IPS DF 4.7 (cell line): ENCODE measurements around the gene GABRB2.
"Not testable (repeated sequence)": the region's sequence is repeated elsewhere in the genome, so short reads cannot be mapped to it uniquely, and the experiment has no call there.

Experiments
- DNase-seq: peaks from one replicate; pipeline ENCODE4 v3.0.0-alpha.2; 2013; ENCODE audit warnings: low spot score; ENCODE audit errors: extremely low read depth

Gene GABRB2

GRCh38 chr5:161546470-161547301 lies at the start of gene GABRB2:
GABRB2 (minus strand) TSS chr5:161546725; CDS start chr5:161546643, 82 bp downstream.
- no peak for DNase-seq

- no peak for DNase-seq
Observed at GRCh38 chr5:161585798-161586197, 39.3 kb upstream of the GABRB2 start.

DNA sequence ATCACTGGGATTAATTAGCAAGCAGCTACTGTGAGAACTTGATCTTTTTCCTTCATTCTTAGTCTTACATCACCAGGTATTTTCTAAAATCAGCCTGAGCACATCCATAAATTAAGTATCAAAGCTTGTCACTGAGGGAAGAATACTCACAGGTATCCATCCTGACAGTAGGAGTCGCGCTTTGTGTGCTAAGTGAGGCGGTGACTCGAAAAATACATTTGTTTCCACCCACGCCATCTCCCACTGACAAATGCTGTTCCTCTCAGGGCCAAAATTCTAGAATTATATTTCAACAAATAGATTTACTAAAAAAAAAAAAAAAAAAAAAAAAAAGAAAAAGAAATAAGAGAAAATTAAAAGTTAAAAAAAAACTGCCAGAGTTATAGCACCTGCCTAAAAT lies 34.1 kb upstream of the GABRB2 start:
- no peak for DNase-seq

- DNase-seq: no peak
Observed at GRCh38 chr5:161572914-161573313, 26.4 kb upstream of the GABRB2 start.

GRCh38 chr5:161566081-161566480 lies 19.6 kb upstream of the GABRB2 start:
- no peak for DNase-seq

DNA sequence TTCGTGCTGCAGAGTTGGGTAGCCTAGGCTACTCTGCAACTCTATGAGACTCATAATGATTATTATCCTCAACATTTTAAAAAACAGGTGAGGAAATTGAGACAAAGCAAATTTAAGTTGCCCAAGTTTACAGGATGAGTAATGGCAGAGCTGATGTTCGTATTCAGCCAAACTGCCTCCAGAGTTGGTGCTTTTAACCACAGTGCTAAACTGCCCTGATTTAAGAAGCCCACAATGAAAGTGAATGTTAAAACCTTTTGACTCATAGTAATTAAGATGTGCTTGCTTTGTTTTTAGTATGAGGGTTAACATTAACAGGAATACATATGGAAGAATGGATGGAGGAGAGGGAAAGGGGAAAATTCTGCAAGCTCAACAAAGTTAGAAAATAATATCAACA lies 15.9 kb upstream of the GABRB2 start:
- DNase-seq: no peak

- no peak for DNase-seq
Observed at GRCh38 chr5:161549106-161549505, 2.6 kb upstream of the GABRB2 start.

GRCh38 chr5:161548487-161549094 lies 2.1 kb upstream of the GABRB2 start:
- DNase-seq: no peak

DNA sequence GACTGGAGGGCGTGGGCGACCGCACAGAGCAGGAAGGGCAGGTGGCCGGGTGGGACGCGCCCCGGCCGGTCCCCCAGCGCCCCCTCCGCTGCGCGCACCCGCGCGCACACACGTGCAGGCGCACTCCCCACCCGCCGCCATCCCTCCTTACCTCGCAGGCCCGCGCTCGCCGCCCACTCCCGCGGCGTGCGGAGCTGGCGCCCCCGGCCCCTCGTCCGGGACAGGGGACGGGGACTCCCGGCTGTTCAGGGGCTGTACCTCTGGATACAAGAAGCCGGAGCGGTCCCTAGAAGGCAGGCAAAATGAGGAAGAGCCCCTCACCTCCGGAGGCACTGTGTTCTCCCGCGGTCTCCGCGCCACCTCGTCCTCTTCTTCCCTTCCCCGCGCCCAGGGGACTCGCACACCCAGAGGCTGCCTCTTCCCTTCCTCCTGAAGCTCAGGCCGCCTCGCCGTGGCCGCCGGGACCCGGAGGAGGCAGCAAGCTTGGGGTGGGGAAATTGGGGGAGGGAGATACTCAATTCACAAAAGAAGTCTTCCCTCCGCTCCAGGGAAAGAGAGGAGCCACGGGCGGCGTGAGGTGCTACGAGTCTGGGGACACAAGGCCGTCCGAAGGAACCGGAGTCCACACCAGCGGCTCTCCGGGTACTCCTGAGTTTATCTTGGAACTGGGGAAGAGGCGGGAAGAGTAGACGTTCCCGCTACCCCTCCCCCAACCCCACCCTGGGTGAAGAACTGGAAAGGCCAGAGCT lies 1.4 kb upstream of the GABRB2 start:
- no peak for DNase-seq

DNA sequence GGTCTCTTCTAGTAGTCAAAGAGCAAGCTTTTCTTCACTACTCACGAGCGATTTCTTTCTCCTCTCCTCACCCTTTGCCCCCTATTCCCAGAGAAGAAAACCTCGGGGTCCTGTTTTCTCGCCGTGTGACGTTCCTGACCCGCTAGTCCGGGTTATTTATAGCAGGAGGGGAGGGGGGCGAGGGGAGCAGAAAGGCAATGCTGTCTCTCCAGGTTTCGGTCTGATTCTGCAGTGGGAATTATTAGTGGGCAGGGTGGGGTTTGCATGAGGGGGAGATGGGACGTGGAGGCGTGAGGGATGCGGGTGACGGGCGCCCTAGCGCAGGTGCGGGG lies 847 bp upstream of the GABRB2 start:
- no peak for DNase-seq

GRCh38 chr5:161546095-161546469 lies 443 bp downstream of the GABRB2 start:
- DNase-seq: no peak

DNA sequence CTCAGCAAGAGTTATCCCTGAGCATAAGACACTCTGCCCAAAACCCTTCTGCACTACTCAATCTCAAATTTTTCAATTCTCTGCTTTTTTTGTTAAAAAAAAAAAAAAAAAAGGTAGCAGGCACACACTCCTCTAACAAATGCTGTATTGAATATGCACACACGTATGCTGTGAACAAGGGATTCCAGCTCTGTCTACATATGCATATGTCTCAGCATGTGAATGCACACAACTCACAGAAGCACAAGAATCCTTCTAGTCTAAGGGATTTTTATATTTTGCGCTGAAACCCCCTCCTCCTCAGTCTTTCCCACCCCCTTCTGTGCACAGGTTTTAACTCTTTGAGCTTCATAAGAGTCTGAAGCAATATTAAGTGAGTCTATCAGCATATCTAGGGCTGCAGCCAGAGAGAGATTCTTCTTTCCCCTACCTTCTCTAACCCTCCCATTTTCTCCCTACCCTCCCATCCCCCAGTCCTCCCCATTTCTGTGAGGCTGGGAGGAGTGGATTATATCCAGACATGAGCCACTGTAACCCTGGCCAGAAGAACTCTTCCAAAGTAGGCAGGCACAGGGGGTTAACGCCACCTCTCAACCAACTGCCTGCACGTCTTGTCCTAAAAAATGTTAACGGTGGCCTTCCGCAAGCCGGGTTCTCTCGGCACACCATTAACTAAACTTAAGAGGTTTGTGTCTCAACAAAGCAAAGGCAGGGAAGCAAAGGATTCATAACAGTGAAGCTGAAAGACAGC lies 1.0 kb downstream of the GABRB2 start:
- DNase-seq: no peak

GRCh38 chr5:161544350-161544765 lies 2.2 kb downstream of the GABRB2 start:
- no peak for DNase-seq

DNA sequence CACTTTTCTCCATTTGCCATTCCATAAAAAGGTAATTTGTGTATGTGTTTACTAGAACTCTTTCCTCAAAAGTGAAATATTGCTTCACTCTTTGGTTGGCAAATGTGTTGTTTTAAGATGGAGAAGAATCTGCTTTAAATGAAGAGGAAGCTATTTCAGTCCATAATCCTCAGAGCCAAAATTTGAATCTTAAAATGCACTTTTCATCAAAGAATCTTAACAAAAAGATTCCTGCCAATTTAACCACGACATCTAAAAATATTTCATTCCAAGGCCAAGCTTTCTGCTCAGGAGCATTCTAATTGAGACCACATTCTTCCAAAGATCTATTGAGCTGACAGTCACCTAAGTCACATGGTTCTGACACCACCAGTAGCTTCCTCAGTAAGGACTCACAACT lies 7.5 kb downstream of the GABRB2 start:
- no peak for DNase-seq

- no peak for DNase-seq
Observed at GRCh38 chr5:161535762-161536161, 10.8 kb downstream of the GABRB2 start.

DNA sequence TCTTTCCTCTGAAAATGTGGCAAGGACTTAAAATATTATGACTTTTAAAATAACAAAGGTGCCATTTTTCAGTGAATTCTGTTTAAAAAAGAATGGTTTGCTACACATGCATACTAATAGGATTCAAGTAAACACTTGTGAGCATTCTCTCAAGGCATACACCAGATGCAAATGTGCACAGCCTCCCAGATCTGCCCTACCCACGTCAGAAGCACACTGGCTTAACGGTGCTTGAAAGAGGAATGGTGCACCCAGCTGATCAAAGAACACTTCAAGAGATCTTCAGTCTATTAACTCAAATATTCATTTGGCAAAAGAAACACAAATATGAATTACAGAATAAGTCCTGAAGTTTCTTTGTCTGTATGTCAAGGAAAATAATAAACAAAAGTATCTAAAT lies 15.8 kb downstream of the GABRB2 start:
- no peak for DNase-seq

GRCh38 chr5:161513942-161514341 lies 32.6 kb downstream of the GABRB2 start:
- DNase-seq: no peak

GRCh38 chr5:161507591-161507990 lies 38.9 kb downstream of the GABRB2 start:
- DNase-seq: no peak

DNA sequence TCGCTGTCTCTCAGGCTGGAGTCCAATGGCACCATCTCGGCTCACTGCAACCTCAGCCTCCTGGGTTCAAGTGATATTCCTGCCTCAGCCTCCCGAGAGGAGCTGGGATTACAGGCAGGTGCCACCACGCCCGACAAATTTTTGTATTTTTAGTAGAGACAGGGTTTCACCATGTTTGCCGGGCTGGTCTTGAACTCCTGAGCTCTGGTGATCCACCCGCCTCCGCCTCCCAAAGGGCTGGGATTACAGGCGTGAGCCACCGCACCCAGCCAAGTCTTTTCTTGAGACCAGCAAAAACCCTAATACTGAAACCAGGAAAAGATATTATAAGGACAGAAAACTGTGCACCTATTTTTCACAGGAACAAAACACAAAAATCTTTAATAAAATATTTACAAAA lies 41.4 kb downstream of the GABRB2 start:
- not testable (repeated sequence) for DNase-seq

- DNase-seq: no peak
Observed at GRCh38 chr5:161498531-161498930, 48.0 kb downstream of the GABRB2 start.

DNA sequence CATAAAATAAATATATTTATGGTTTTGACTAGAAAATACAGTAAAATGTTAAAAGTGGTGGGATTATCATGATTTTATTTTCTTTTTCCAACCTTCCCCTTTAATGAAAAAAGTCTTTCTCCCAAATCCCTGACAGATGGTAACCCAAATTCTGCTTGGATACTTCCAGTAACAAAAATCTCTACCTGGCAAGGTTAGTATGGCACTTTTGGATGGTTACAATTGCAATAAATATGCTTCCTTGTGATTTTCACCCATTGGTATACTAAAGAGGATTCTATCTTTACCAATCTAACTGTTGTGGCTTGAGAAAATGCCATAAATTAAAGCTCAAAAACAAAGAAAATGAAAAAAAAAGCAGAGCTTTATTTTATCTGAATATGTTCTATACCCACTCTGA lies 62.8 kb downstream of the GABRB2 start:
- DNase-seq: no peak

DNA sequence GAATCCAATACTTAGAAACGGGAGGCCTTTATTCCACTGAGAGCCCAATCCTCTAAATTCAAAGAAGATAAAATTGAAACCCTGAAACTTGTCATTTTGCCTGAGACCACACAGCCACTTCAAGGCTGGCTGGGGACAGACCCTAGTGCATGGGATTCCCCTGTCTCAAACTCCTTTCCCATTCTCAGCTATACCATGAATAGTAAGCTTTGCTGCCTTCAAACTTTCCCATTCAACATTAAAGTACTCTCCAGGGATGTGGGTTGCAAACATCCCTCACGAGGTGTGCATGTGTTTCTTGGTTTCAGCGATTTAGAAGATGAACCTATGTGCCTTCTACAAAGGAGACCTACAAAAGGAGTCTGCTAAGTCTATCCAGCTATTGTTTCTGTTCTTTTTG lies 64.6 kb downstream of the GABRB2 start:
- DNase-seq: no peak
